GM18505 (cell line): Measurements from ENCODE around the gene SKP1.

ENCODE experiments used
- ATAC-seq: cut with Tn5 transposase; IDR thresholded peaks from one replicate; pipeline ENCODE4 v1.9.1; 2021; ENCODE audit not compliant: unreplicated experiment
- POLR2A ChIP-seq: IDR thresholded peaks from 4 replicates; pipeline ENCODE4 v1.6.1; 2011; ENCODE audit warnings: borderline replicate concordance; ENCODE audit not compliant: insufficient read depth, insufficient read length; ENCODE audit errors: extremely low read depth

SKP1 gene

DNA sequence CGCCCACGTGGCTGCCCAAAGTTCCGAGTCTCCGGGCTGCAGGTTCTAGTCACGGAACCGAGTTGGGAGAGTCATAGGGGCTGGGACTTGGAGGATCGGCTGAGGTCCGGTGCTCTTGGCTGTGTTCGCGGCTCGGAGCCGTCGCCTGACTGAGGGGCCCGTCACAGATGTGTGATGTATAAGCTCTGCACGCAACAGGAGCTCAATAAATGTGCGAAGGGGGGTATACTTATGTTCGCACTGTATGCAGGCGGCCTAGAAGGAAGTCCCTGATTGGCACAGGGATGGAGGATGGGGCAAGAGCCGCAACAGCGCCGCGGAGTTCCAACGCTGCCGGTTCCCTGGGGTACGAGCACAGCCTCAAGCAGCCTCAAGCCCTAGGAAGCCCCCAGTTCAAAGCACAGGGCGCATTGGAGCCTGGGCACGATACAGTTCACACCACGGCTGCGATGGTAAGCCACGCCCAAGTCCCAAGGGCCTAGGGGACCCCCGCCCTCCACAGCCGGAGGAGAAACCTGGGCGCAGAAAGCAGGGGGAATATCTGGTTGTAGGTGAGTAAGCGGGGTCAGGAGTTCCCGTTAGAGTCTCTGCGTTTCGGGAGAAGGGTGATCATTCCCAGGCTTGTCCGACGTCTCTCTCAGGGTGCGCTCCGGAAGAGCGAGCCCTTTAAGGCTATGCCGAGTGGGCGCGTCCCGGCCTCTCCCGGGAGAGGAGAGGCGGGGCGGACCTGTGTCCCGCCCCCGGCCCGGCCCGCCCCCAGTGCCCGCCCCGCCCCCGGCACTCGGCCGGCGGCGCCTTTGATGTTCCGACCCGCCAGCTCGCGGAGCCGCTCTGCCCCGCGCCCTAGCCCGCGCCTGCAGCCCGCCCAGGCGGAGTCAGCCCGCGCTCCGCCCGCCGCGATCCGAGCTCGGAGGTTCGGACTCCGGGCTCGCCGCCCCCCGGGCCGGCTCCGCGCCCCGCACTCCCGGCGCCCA lies 62.6 kb downstream of the SKP1 start, which contains the start of gene TCF7:
Gene TCF7 (plus strand): TSS at position 780 of the 974 bp plus-strand sequence. CDS start 226 bp downstream, outside the sequence.
- peak; percentile 68 for ATAC-seq
- TF ChIP-seq POLR2A = peak; percentile 62

DNA sequence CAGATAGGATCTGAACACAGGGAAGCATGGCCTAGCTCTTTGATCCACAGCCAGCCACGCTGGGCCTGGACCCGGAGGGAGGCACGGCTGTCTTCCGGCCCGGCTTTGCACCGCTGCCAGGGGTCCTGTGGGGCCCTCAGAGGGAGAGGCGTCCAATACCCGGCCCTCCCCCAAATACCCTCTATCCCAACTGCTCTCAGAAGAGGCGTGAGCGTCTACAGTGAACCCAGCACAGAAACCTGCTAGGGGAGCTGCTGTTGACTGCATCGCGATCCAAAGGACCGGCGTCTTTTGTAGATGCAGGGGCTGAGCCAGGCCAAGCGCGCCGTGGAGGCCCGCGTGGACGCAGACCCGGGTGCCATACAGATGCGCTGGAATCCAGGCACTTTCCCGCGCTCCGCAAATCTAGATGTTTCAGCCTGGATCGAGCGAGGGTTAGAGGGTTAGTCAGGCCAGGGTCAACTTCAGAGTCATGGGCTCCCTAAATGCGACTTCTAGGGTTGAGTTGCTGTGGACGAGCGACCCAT lies 63.3 kb downstream of the SKP1 start:
- no peak for TF ChIP-seq POLR2A
- no peak for ATAC-seq

DNA sequence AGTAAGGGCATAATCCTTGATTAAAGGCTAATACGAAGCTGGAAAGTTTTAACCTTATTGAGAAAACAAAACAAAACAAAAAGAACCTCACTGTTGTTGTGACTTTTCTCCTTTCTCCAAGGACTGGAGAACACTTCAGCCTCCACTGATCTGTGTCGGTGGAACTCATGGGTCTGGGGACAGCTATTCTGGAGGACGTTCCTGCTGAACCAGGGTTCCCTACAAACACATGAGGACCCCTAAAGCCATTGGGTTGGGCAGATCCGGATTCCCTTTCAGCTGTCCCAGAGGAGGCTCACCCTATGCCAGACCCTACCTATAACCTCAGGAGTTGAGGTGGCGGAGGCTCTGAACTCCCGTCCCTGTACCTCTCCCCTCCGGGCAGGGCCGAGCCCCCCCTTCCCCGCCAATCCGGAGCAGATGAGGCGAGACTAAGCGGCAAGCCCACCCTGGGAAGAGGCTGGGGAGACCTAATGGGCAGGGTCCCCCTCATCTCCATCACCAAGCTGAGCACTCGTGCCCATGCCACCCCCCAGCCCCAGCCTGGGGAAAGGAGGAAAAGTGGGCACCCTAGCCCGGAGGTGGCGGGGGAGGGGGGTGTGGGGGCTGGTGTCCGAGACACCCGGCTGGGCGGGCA lies 63.9 kb downstream of the SKP1 start:
- ATAC-seq = no peak
- no peak for TF ChIP-seq POLR2A

DNA sequence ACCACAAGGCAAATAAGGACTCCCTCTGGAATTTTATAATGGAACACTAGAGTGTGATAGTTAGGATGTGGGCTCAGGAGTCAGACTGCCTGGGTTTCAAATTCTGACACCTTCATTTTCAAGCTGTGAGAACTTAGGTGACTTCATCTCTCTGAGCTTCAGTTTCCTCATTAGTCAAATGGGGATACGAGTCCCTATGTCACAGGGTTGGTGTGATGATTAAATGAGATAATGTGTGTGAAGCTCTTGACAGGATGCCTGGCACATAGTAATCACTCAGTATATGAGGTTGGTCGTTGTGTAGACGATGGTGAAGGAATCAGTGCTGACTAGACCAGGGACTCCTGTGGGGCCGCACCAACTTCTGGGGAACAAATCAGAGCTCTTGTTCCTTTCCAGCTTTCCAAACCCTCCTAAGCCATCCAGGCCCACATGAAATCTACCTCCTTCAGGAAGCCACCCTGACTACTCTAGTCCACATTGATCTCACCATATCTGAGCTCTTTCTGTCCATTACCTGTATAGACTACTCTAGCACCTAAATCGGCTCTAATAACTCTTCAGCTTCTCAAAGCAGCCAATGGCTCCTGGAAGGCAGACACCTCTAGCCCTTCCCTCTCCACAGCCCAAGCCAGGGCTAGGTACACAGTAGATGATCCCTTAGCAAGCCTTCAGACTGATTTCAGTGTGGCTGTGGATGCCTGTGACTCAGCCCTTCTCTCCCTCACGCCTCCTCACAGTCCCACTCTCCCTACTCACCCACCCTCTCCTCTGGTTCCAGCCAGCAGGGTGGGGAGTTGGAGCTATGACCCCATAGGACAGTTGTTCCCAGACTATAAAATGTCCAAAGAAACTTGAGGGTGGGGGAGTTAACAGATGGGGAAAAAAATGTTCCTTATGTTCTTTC lies 64.8 kb downstream of the SKP1 start:
- ATAC-seq = no peak
- no peak for TF ChIP-seq POLR2A

DNA sequence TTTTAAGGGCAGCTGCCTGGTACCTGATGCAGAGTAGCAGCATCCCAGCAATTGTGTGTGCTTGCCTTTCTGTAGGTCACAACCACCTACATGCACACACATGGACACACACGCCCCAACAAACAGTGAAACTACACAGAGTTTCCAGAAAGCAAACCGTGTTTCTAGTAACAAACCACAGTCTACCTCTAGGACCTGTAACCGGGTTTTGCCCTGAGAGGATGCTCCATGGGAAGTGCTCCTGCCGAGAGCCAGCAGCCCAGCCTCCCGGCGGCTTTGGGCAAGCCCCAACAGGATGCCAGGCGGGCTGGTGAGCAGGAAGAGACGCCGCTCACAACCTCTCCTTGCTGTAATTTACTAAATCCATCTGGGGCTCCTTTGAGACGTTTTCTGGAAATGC lies 66.4 kb downstream of the SKP1 start:
- no peak for ATAC-seq
- no peak for TF ChIP-seq POLR2A

DNA sequence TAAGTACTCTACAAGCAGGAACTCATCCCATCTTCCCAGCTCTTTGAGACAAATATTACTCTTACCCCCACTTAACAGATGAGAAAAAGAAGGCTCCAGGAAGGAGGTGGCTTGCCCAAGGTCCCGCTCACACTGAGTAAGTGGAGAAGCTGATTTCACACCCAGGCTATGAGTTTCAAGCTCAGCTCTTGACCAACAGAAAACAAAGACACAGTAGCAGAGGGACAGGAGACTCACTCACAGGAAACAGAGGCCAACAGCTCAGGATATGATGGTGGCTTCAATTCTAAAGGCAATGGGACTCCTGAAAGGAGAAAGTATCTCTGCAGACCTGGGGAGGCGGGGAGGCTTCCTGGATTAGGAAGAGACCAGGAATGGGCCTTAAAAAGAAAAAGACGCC lies 69.0 kb downstream of the SKP1 start:
- TF ChIP-seq POLR2A = no peak
- no peak for ATAC-seq

DNA sequence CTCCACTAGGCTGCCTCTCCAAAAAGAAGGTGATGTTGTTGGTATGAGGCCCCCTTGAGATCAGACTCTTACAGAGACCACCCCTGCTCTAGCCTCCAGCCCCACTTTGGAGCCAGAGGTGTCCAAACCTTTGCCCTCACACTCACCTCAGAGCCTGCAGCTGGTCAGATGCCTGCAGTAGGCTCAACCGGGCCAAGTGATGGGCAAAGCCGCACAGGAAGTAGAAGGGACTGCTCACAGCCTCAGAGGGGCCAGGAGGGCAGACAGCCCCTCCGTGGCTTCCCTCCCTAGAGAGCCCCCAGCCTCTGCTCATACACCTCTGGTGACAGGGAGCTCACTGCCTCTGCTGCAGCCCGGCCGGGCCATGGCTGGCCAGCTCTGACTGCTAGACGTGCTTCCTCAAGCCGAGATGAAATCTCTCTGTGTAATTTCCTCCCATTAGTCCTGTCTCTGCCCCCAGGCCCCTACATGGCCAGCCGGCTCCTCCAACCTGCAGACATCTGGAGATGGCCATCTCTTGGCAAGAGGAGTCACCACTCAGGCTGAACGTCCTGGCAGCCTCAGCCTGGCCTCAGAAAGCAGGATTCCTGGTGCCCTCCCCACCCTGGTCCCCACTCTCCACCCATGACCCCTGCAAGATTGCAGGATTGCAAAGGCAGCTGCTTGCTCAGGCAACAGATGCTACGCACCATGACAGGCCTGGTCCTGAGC lies 69.6 kb downstream of the SKP1 start:
- TF ChIP-seq POLR2A = no peak
- ATAC-seq = no peak

DNA sequence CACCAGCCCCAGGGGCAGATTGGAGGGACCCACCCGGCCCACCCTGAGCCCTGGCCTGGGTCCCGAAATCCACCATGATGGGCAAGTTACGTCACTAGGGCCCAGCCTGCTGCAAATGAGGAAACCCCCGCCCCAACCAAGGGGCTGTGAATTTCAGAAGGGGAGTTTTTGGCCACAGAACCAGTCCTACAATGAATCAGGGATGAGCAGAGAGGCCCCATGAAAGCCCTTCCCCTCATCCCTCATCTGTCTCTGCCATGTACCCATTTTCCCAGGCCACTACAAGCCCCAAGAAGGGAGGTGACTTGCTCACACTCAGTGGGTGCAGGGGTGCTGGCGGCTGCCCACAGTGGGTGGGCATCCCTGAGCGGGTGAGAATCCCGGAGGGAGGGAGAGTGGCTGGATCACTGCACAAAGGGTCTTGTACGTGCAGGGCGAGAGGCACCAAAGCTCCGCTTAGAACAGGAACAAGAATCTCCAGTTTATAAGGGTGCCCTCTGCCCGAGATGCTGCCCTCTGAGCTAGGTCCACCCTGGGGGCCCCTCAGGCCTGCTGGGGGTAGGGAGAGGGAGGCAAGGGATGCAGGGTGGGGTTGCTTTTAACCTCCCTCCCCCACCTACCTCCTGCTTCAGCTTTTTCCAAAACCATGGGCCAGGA lies 72.6 kb downstream of the SKP1 start:
- peak; percentile 40 for TF ChIP-seq POLR2A
- ATAC-seq = no peak

DNA sequence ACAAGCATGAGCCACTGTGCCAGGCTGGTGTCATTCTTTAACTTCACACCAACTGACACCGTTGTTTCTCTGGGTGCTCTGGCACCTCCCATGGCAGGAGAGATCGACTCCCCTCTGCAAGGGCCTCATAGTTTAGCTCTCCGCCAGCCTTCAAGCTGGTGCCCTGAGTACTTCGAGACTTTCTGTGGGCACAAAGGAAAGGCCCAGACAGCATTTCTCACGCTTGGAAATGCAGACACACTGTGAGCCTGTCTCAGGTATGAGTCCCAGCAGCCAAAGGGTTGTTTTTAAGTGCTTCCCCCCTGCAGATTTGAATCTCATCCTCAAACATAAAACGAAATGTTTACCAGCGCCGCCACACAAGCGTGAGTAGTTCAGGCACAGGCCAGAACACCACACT lies 73.4 kb downstream of the SKP1 start:
- no peak for TF ChIP-seq POLR2A
- ATAC-seq = no peak

DNA sequence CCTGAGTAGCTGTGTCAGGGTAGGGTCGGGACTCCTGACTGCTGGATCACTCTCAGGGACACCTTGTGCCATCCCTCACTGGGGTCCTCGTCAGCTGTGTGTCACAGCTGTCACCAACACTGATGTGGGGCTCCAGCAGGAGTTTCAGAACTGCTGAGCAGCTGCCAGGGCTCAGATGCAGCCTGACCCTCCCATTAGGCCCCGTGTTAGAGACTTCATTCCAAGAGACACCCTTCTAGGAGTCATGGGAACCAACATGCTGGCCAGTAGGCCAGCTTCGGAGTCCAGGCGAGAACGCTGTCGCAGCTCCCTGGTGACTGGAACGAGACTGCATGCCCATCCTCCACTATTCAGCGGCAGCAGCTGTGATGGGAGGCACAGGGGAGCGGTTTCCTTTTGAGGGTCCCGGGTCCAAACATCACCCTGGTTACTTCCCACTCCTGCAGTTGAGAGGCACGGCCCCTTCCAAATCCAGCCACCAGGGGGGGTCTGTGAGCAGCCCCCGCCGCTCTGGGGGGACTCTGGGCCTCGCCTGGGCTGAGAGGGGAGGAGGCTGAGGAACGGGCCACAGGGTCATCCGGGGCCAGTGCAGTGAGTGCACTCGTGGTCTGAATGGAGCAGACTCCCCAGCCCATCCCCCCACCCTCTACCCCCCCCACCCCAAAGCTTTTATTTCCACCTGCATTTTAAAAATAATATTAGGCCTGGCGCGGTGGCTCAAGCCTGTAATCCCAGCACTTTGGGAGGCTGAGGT lies 74.9 kb downstream of the SKP1 start:
- ATAC-seq = no peak
- TF ChIP-seq POLR2A = peak; percentile 20
